Fibroblast of villous mesenchyme (primary cell): ENCODE measurements around the gene HCRTR2. TPM values are rescaled to one million over a fixed set of nuclear protein-coding genes. Genes with fewer than 3 reads are reported as not detected.

Experiments used
- DNase-seq: peaks from one replicate; pipeline ENCODE4 v3.0.0-alpha.2; 2010; ENCODE audit warnings: low read depth
- H3K4me3 ChIP-seq: 2 replicates; pipeline ENCODE4 v1.5.1; 2011; ENCODE audit warnings: low read depth, mild to moderate bottlenecking, low read length
- CTCF ChIP-seq: IDR thresholded peaks from 2 replicates; pipeline ENCODE4 v1.5.1; 2012; ENCODE audit warnings: low read depth, mild to moderate bottlenecking, low read length; ENCODE audit not compliant: insufficient read depth
- total RNA-seq: library from RNA; depleted of rRNA; stranded (reverse); fragments of >200 nt; gene quantifications from 2 replicates; pipeline ENCODE4 v1.2.3, GENCODE V29; 2012

The HCRTR2 gene
- total RNA-seq, 1 donor, result not detected

GRCh38 chr6:55182016-55182650 is 7.8 kb downstream of the HCRTR2 start:
- TF ChIP-seq CTCF, result no peak
- no peak overlapping the region for H3K4me3 ChIP-seq
- no peak for DNase-seq

GRCh38 chr6:55184782-55185530 is 10.6 kb downstream of the HCRTR2 start:
- DNase-seq, result no peak
- no peak for TF ChIP-seq CTCF
- no peak overlapping the region for H3K4me3 ChIP-seq

- no peak overlapping the region for H3K4me3 ChIP-seq
- no peak for TF ChIP-seq CTCF
- no peak for DNase-seq
Observed at GRCh38 chr6:55198715-55199114, 24.4 kb downstream of the HCRTR2 start.

- DNase-seq, result no peak
- no peak for TF ChIP-seq CTCF
- no peak overlapping the region for H3K4me3 ChIP-seq
Observed at GRCh38 chr6:55199239-55199638, 24.9 kb downstream of the HCRTR2 start.

GRCh38 chr6:55208478-55209458 is 34.5 kb downstream of the HCRTR2 start:
- TF ChIP-seq CTCF, result no peak
- no peak overlapping the region for H3K4me3 ChIP-seq
- no peak for DNase-seq

- no peak for TF ChIP-seq CTCF
- no peak for DNase-seq
- H3K4me3 ChIP-seq, result no peak overlapping the region
Observed at GRCh38 chr6:55210952-55211351, 36.6 kb downstream of the HCRTR2 start.
